ENCODE measurements around the gene DLEC1.

GRCh38 chr3:37995652-37996641 is 43.1 kb upstream of the DLEC1 start:
- TF ChIP-seq CTCF (IDR thresholded peaks at IDR 0.05; ENCODE audit: poor library complexity, severe bottlenecking) (no peak), REST (IDR thresholded peaks at IDR 0.05; ENCODE audit: borderline replicate concordance) (no peak)
